ENCODE data around the gene CELA2A. TPM values are rescaled to one million over a fixed set of nuclear protein-coding genes. Genes with fewer than 3 reads are reported as not detected.

Gene CELA2A
- total RNA-seq, 1 experiment from 2014 or later, result not detected

DNA sequence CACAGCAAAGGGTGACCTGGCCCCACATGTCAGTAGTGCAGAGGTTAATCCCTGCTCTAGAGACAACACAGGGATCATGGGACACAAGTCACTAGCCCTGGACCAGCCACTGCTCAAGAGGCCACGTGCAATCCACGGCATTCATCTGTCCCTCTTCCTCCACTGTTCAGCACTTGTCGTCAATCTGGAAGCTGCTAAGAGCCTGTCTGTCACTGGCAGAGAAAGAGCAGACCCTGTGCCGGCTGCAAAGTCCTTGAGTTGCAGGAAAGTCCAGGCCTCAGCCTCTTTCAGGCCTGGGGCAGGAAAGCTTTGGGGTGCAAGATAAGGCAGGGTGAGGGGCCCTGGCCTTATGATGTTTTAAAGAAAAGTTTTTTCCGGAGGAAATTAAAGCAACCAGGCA, 36.1 kb downstream of the CELA2A start:
- no peak for DNase-seq
- peaks cover 6% of the 10 kb centered on the region for H3K36me3 Mint-ChIP-seq (ENCODE audit: insufficient read depth, unreplicated experiment)
- CTCF ChIA-PET, result no interaction called here
- no peaks in the 10 kb centered on the region; the same call in 1 of the 2 replicates for H3K36me3 ChIP-seq (ENCODE audit: control insufficient read depth, insufficient read depth, low read length)
- H3K9me3 ChIP-seq, result no peaks in the 10 kb centered on the region
- no TSS peak for BruUV-seq (replicated peaks)
- intact Hi-C loops (cut with micrococcal nuclease; ENCODE audit: unreplicated experiment), result no loop called here
- TF ChIP-seq, protein P1, sequence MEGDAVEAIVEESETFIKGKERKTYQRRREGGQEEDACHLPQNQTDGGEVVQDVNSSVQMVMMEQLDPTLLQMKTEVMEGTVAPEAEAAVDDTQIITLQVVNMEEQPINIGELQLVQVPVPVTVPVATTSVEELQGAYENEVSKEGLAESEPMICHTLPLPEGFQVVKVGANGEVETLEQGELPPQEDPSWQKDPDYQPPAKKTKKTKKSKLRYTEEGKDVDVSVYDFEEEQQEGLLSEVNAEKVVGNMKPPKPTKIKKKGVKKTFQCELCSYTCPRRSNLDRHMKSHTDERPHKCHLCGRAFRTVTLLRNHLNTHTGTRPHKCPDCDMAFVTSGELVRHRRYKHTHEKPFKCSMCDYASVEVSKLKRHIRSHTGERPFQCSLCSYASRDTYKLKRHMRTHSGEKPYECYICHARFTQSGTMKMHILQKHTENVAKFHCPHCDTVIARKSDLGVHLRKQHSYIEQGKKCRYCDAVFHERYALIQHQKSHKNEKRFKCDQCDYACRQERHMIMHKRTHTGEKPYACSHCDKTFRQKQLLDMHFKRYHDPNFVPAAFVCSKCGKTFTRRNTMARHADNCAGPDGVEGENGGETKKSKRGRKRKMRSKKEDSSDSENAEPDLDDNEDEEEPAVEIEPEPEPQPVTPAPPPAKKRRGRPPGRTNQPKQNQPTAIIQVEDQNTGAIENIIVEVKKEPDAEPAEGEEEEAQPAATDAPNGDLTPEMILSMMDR (IDR thresholded peaks at IDR 0.05; ENCODE audit: insufficient read depth in 1 of 2, low read depth in 1 of 2, low read length in 1 of 2, severe bottlenecking in 1 of 2, unreplicated experiment in 1 of 2), result no peak
- H3K9me3 Mint-ChIP-seq (ENCODE audit: unreplicated experiment), result no peaks in the 10 kb centered on the region
- H3K4me1 Mint-ChIP-seq (ENCODE audit: low read depth, unreplicated experiment), result no peaks in the 10 kb centered on the region
- no peak overlapping the region for H3K4me3 Mint-ChIP-seq (ENCODE audit: unreplicated experiment)
- H3K27me3 Mint-ChIP-seq (ENCODE audit: insufficient read depth, unreplicated experiment), result no peaks in the 10 kb centered on the region
- no peak overlapping the region for H3K27ac Mint-ChIP-seq (ENCODE audit: unreplicated experiment)
- POLR2A ChIA-PET, result no interaction called here
- no peaks in the 10 kb centered on the region for H3K27me3 ChIP-seq (replicated peaks; ENCODE audit: control insufficient read depth, insufficient read depth, low read length)
- H3K4me3 ChIP-seq (ENCODE audit: low read depth, low read length), result no peak overlapping the region
- no peaks in the 10 kb centered on the region for H3K4me1 ChIP-seq

DNA sequence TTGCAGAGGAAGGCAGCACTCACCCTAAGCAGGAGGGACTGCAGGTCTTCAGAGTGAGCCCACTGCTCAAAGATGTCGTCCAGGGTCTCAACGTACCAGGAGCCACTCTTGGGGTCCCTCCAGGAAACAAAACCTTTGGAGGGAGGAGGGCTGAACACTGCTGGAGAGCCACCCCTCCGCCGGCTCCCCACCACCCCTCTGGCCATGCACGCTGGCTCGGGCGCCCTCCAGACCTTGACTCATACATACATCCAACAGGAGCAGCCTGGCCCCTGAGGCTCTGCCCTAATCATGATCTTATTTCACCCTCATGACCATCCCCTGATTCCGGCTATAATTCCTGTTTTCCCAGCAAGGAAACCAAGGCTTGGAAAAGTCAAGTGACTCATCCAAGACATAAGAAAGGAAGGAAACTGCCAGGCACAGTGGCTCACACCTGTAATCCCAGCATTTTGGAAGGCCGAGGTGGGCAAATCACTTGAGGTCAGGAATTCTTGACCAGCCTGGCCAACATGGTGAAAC, 37.4 kb downstream of the CELA2A start:
- Mint-ChIP-seq H3K9me3 (ENCODE audit: unreplicated experiment) (no peaks in the 10 kb centered on the region), H3K36me3 (ENCODE audit: insufficient read depth, unreplicated experiment) (peaks cover 6% of the 10 kb centered on the region), H3K4me3 (ENCODE audit: unreplicated experiment) (no peak overlapping the region), H3K27ac (ENCODE audit: unreplicated experiment) (no peak overlapping the region), H3K4me1 (ENCODE audit: low read depth, unreplicated experiment) (no peaks in the 10 kb centered on the region), H3K27me3 (ENCODE audit: insufficient read depth, unreplicated experiment) (no peaks in the 10 kb centered on the region)
- no peaks in the 10 kb centered on the region for H3K4me1 ChIP-seq
- DNase-seq, result no peak
- intact Hi-C loops (cut with micrococcal nuclease; ENCODE audit: unreplicated experiment), result no loop called here
- BruUV-seq (replicated peaks), result no TSS peak
- no peaks in the 10 kb centered on the region; the same call in 1 of the 2 replicates for H3K36me3 ChIP-seq (ENCODE audit: control insufficient read depth, insufficient read depth, low read length)
- CTCF ChIA-PET, result no interaction called here
- no peak overlapping the region for H3K4me3 ChIP-seq (ENCODE audit: low read depth, low read length)
- H3K27me3 ChIP-seq (replicated peaks; ENCODE audit: control insufficient read depth, insufficient read depth, low read length), result no peaks in the 10 kb centered on the region
- POLR2A ChIA-PET, result no interaction called here
- no peaks in the 10 kb centered on the region for H3K9me3 ChIP-seq
- TF ChIP-seq, protein P1 (IDR thresholded peaks at IDR 0.05; ENCODE audit: insufficient read depth in 1 of 2, low read depth in 1 of 2, low read length in 1 of 2, severe bottlenecking in 1 of 2, unreplicated experiment in 1 of 2), result no peak

DNA sequence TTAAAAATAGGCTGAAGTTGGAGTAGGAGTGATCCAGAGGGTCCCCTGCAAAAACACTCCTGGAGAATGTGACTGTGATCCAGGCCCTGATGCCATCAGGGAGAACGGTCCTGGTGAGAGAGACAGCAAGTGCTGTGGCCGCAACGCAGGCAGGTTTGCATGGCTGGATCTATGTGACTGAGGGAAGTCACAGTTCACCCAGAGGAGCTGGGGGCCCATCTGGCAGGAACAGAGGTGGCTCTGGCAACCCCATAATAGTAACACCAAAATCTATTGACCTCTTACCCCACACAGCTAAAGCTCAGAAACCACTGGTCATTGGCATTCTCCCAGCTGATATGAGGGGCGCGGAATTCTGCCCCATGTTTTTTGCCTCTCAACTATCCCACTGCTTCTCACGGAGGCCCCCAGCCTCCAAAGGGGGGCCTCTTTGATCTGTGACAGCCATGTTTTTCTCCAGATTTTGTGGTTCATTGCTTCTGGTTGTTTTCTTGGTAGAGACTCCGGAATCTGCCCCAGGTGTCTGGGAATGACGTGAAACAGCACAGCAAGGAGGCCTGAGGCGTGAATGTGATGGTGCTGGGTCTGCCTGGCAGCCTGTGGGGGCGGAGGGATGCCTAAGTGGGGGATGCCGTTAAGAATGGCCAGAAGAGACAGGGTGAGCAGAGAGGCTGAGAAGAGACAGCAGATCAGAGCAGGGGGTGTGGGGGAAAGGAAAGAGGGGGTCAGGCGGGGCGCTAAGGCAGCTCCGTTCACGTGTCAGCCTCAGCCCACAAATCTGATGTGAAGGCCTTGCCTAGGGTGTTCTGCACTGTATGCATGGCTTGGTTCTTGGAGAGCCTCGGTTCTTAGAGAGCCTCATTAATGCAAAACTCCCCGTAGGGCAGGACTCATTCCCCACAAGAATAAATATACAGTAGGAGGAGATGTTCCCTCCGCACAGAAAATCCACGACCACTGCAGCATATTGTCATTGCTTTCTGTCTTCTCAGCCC, 43.9 kb downstream of the CELA2A start:
- no peak overlapping the region for H3K4me3 Mint-ChIP-seq (ENCODE audit: unreplicated experiment)
- no peaks in the 10 kb centered on the region for H3K9me3 Mint-ChIP-seq (ENCODE audit: unreplicated experiment)
- POLR2A ChIA-PET, result no interaction called here
- H3K36me3 Mint-ChIP-seq (ENCODE audit: insufficient read depth, unreplicated experiment), result no peaks in the 10 kb centered on the region
- no TSS peak for BruUV-seq (replicated peaks)
- H3K4me1 Mint-ChIP-seq (ENCODE audit: low read depth, unreplicated experiment), result no peaks in the 10 kb centered on the region
- intact Hi-C loops (cut with micrococcal nuclease; ENCODE audit: unreplicated experiment), result loop anchor here (1.0 kb wide), 1 partner anchor 177 kb away; no protein-coding TSS in a partner anchor
- TF ChIP-seq, protein P1 (IDR thresholded peaks at IDR 0.05; ENCODE audit: insufficient read depth in 1 of 2, low read depth in 1 of 2, low read length in 1 of 2, severe bottlenecking in 1 of 2, unreplicated experiment in 1 of 2), result no peak
- Histone ChIP-seq H3K4me3 (ENCODE audit: low read depth, low read length) (no peak overlapping the region), H3K36me3 (ENCODE audit: control insufficient read depth, insufficient read depth, low read length) (no peaks in the 10 kb centered on the region; the same call in 1 of the 2 replicates), H3K9me3 (no peaks in the 10 kb centered on the region), H3K4me1 (no peaks in the 10 kb centered on the region), H3K27me3 (replicated peaks; ENCODE audit: control insufficient read depth, insufficient read depth, low read length) (no peaks in the 10 kb centered on the region)
- CTCF ChIA-PET, result no interaction called here
- no peaks in the 10 kb centered on the region for H3K27me3 Mint-ChIP-seq (ENCODE audit: insufficient read depth, unreplicated experiment)
- H3K27ac Mint-ChIP-seq (ENCODE audit: unreplicated experiment), result no peak overlapping the region
- no peak for DNase-seq
